HepG2 (cell line): ENCODE results near the gene FRMPD2.

Experiments used
- BRF2 ChIP-seq: sonication (generic); formaldehyde crosslinking; IDR thresholded peaks from 2 replicates; pipeline ENCODE4 v1.8.1; 2022; ENCODE audit warnings: mild to moderate bottlenecking, missing genetic modification reagents
- DR1 ChIP-seq: sonication (generic); formaldehyde crosslinking; IDR thresholded peaks from 2 replicates; pipeline ENCODE4 v1.8.0; 2021; ENCODE audit warnings: mild to moderate bottlenecking, missing genetic modification reagents, inconsistent platforms
- GABPA ChIP-seq, 2 experiments: IDR thresholded peaks; 2 replicates each; pipeline ENCODE4 v1.6.1; 2011 to 2016; ENCODE audit warnings: low read depth in 2 of 2, low read length in 1 of 2, missing biosample characterization in 1 of 2, missing genetic modification characterization in 1 of 2
- HDAC1 ChIP-seq: sonication (generic); formaldehyde crosslinking; IDR thresholded peaks from 2 replicates; pipeline ENCODE4 v1.5.1; 2020; ENCODE audit warnings: mild to moderate bottlenecking, missing genetic modification reagents
- MAFK ChIP-seq, 2 experiments: IDR thresholded peaks in 1 of 2; conservative IDR thresholded peaks in 1 of 2; 2 replicates each; pipeline ENCODE4 v1.6.1; 2011; ENCODE audit warnings: improper control_type of control experiment in 2 of 2, low read length in 2 of 2
- POLR2AphosphoS5 ChIP-seq: IDR thresholded peaks from 2 replicates; pipeline ENCODE4 v1.6.1; 2012; ENCODE audit warnings: low read depth, low read length
- RFX3 ChIP-seq: IDR thresholded peaks from 2 replicates; pipeline ENCODE4 v1.6.1; 2016; ENCODE audit warnings: missing biosample characterization, missing genetic modification reagents
- TCF7 ChIP-seq: sonication (generic); IDR thresholded peaks from 2 replicates; pipeline ENCODE4 v1.6.1; 2016; ENCODE audit warnings: antibody characterized with exemption, low read depth
- ZBTB14 ChIP-seq: sonication (generic); formaldehyde crosslinking; IDR thresholded peaks from 2 replicates; pipeline ENCODE4 v1.4.0; 2020; ENCODE audit warnings: missing genetic modification reagents
- ZNF160 ChIP-seq: sonication (generic); formaldehyde crosslinking; IDR thresholded peaks from 2 replicates; pipeline ENCODE4 v1.8.0; 2022; ENCODE audit warnings: mild to moderate bottlenecking, inconsistent platforms, missing genetic modification reagents
- TF ChIP-seq, protein P1 (sequence below): sonication (generic); formaldehyde crosslinking; IDR thresholded peaks from 2 replicates; pipeline ENCODE4 v1.4.0; 2020; ENCODE audit warnings: missing genetic modification reagents, mild to moderate bottlenecking, borderline replicate concordance
- TF ChIP-seq, protein P2 (sequence below): sonication (generic); formaldehyde crosslinking; IDR thresholded peaks from 2 replicates; pipeline ENCODE4 v1.5.0; 2020; ENCODE audit warnings: mild to moderate bottlenecking, missing genetic modification reagents, moderate library complexity
- TF ChIP-seq, protein P3 (sequence below): sonication (generic); formaldehyde crosslinking; IDR thresholded peaks from 2 replicates; pipeline ENCODE4 v1.9.0; 2021; ENCODE audit warnings: missing genetic modification reagents, mild to moderate bottlenecking, borderline replicate concordance
- TF ChIP-seq, protein P4 (sequence below): sonication (generic); formaldehyde crosslinking; IDR thresholded peaks from 2 replicates; pipeline ENCODE4 v1.4.0; 2020; ENCODE audit warnings: missing genetic modification reagents

DNA sequence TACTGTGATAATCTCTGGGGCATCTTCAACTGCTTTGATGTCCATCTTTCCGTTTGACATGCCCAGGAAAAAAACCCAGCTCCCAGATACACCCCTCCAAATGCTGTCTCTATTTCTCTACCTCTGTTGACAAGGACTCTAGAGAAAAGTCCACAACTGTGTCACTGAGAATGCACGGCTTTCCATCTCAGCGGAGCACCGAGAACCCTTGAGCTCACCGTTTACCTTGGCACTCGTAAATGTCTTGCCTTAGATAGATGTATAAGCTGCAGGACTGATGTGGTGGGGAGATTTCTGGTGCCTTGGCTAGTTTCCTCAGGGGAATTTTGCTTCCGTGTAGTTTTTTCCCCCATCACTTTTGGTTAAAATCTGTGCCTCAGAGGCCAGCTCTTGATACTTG lies 24.6 kb upstream of the FRMPD2 start:
- TF ChIP-seq HDAC1: no peak
- no peak for TF ChIP-seq GABPA (IDR thresholded peaks at IDR 0.05; ENCODE audit: low read depth, low read length)
- no peak for TF ChIP-seq GABPA (CRISPR knock-in tag; IDR thresholded peaks at IDR 0.05; ENCODE audit: low read depth)
- TF ChIP-seq, protein P1, sequence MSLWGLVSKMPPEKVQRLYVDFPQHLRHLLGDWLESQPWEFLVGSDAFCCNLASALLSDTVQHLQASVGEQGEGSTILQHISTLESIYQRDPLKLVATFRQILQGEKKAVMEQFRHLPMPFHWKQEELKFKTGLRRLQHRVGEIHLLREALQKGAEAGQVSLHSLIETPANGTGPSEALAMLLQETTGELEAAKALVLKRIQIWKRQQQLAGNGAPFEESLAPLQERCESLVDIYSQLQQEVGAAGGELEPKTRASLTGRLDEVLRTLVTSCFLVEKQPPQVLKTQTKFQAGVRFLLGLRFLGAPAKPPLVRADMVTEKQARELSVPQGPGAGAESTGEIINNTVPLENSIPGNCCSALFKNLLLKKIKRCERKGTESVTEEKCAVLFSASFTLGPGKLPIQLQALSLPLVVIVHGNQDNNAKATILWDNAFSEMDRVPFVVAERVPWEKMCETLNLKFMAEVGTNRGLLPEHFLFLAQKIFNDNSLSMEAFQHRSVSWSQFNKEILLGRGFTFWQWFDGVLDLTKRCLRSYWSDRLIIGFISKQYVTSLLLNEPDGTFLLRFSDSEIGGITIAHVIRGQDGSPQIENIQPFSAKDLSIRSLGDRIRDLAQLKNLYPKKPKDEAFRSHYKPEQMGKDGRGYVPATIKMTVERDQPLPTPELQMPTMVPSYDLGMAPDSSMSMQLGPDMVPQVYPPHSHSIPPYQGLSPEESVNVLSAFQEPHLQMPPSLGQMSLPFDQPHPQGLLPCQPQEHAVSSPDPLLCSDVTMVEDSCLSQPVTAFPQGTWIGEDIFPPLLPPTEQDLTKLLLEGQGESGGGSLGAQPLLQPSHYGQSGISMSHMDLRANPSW (CRISPR knock-in tag): no peak
- TF ChIP-seq RFX3 (CRISPR knock-in tag): no peak
- TF ChIP-seq, protein P2, sequence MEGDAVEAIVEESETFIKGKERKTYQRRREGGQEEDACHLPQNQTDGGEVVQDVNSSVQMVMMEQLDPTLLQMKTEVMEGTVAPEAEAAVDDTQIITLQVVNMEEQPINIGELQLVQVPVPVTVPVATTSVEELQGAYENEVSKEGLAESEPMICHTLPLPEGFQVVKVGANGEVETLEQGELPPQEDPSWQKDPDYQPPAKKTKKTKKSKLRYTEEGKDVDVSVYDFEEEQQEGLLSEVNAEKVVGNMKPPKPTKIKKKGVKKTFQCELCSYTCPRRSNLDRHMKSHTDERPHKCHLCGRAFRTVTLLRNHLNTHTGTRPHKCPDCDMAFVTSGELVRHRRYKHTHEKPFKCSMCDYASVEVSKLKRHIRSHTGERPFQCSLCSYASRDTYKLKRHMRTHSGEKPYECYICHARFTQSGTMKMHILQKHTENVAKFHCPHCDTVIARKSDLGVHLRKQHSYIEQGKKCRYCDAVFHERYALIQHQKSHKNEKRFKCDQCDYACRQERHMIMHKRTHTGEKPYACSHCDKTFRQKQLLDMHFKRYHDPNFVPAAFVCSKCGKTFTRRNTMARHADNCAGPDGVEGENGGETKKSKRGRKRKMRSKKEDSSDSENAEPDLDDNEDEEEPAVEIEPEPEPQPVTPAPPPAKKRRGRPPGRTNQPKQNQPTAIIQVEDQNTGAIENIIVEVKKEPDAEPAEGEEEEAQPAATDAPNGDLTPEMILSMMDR: no peak
- TF ChIP-seq MAFK (conservative IDR thresholded peaks at IDR 0.05 in 1 of 2, IDR thresholded peaks at IDR 0.05 in 1 of 2; ENCODE audit: low read length in 2 of 2): no peak
- TF ChIP-seq TCF7: no peak
- TF ChIP-seq, protein P3, sequence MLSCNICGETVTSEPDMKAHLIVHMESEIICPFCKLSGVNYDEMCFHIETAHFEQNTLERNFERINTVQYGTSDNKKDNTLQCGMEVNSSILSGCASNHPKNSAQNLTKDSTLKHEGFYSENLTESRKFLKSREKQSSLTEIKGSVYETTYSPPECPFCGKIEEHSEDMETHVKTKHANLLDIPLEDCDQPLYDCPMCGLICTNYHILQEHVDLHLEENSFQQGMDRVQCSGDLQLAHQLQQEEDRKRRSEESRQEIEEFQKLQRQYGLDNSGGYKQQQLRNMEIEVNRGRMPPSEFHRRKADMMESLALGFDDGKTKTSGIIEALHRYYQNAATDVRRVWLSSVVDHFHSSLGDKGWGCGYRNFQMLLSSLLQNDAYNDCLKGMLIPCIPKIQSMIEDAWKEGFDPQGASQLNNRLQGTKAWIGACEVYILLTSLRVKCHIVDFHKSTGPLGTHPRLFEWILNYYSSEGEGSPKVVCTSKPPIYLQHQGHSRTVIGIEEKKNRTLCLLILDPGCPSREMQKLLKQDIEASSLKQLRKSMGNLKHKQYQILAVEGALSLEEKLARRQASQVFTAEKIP (CRISPR knock-in tag): no peak
- TF ChIP-seq POLR2AphosphoS5: no peak
- TF ChIP-seq BRF2: no peak
- TF ChIP-seq DR1 (CRISPR knock-in tag): no peak
- TF ChIP-seq, protein P4, sequence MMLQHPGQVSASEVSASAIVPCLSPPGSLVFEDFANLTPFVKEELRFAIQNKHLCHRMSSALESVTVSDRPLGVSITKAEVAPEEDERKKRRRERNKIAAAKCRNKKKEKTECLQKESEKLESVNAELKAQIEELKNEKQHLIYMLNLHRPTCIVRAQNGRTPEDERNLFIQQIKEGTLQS (CRISPR knock-in tag): no peak
- TF ChIP-seq ZBTB14 (CRISPR knock-in tag): no peak
- TF ChIP-seq ZNF160 (CRISPR knock-in tag): no peak
